Measurements from ENCODE around the gene FXN. TPM values are rescaled to one million over a fixed set of nuclear protein-coding genes. Genes with fewer than 3 reads are reported as not detected.

FXN gene
- total RNA-seq, 2 experiments from 2014 or later, result 6.9 to 36.1 TPM

DNA sequence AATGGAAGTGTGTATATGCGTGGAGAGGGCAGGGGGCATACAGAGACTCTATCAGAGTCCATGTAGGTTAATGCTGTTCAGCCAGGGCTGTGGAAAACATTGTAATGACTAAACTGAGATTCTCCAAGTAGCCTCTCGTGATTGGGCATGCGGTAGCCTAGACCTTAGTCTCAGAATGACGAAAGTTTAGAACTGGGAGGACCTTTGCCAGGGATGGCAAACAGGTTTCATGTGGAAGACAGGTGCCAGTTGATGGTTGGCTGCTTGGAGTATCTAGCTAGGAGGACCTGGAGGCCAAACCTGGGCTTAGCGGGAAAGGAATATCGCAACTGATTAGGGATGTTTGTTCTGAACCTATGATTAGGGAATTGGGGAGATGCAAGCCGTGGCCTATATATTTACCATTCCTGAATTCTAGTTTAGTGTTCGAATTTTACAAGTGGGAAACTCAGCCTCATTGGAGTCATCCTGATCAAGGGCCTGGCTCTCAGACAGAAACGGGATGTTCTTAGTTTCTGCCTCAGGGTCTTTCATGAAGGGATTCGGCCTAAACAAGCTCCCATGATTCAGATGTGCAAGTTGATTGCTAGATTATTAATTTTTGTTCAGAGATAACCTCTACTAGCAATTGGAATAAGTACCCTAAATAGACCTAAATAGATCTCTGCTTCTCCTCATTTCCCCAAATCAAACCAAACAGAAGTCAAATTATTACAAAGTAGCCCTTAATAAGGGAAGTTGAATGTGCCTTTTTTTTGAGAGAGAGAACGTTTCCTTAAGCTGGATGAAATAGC lies 111.7 kb downstream of the FXN start:
- no TSS peak for BruUV-seq (replicated peaks)
- no peaks in the 10 kb centered on the region for H3K36me3 ChIP-seq (ENCODE audit: insufficient read depth, low read length)
- H3K9me3 ChIP-seq (ENCODE audit: low read length), result no peaks in the 10 kb centered on the region
- peaks cover 2% of the 10 kb centered on the region for H3K4me1 ChIP-seq (ENCODE audit: insufficient read depth, low read length, poor library complexity, severe bottlenecking)
- POLR2A ChIA-PET, result interaction anchor here (0.7 kb wide), 1 partner anchor 172 kb away, joined by 3 read pairs; no protein-coding TSS in a partner anchor
- H3K4me2 ChIP-seq (ENCODE audit: low read length), result no peak overlapping the region
- H2AFZ ChIP-seq (ENCODE audit: low read length), result no peak overlapping the region
- intact Hi-C loops (cut with micrococcal nuclease; ENCODE audit: unreplicated experiment), result no loop called here
- no peaks in the 10 kb centered on the region for H4K20me1 ChIP-seq (ENCODE audit: insufficient read depth, low read length)
- no peaks in the 10 kb centered on the region for H3K9me2 ChIP-seq (ENCODE audit: insufficient read depth, low read length)
- H3K27ac ChIP-seq (ENCODE audit: low read depth, low read length, poor library complexity, severe bottlenecking), result no peak overlapping the region
- H3K4me3 ChIP-seq (ENCODE audit: low read depth, low read length, poor library complexity, severe bottlenecking), result no peak overlapping the region
- DNase-seq (ENCODE audit: low spot score), result no peak
- CTCF ChIA-PET (ENCODE audit: unreplicated experiment), result no interaction called here
- no peak for TF ChIP-seq EZH2phosphoT487 (IDR thresholded peaks at IDR 0.05; ENCODE audit: borderline replicate concordance, low read depth, low read length)
- TF ChIP-seq, protein P1, sequence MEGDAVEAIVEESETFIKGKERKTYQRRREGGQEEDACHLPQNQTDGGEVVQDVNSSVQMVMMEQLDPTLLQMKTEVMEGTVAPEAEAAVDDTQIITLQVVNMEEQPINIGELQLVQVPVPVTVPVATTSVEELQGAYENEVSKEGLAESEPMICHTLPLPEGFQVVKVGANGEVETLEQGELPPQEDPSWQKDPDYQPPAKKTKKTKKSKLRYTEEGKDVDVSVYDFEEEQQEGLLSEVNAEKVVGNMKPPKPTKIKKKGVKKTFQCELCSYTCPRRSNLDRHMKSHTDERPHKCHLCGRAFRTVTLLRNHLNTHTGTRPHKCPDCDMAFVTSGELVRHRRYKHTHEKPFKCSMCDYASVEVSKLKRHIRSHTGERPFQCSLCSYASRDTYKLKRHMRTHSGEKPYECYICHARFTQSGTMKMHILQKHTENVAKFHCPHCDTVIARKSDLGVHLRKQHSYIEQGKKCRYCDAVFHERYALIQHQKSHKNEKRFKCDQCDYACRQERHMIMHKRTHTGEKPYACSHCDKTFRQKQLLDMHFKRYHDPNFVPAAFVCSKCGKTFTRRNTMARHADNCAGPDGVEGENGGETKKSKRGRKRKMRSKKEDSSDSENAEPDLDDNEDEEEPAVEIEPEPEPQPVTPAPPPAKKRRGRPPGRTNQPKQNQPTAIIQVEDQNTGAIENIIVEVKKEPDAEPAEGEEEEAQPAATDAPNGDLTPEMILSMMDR (conservative IDR thresholded peaks at IDR 0.05; ENCODE audit: low read length), result no peak
- no peaks in the 10 kb centered on the region for H3K79me2 ChIP-seq (ENCODE audit: insufficient read depth, low read depth, low read length)

DNA sequence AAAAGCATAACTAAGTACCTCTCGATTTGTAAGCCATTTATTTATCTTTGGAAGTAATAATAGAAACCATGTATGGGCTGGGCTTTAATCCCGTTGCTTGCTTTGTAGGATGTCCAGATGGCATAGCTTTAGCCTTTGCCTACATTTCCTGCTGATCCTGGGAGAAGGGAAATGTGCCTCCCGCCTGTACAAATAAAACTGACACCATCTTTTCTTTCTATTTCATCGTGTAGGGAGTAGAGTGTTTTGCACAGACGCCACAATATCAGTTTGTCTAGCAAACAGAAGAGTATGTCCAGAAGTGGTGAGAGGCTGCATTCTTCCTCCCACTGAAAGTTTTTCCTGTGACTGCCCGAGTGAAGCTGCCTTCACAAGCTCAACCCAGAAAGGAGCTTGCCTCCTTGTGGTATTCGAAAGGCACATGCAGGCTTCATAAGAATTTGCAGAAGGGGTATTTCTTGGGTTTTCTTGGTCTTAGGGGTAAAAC lies 113.8 kb downstream of the FXN start:
- Histone ChIP-seq H3K4me2 (ENCODE audit: low read length) (no peak overlapping the region), H3K36me3 (ENCODE audit: insufficient read depth, low read length) (no peaks in the 10 kb centered on the region), H3K9me2 (ENCODE audit: insufficient read depth, low read length) (no peaks in the 10 kb centered on the region), H3K4me3 (ENCODE audit: low read depth, low read length, poor library complexity, severe bottlenecking) (no peak overlapping the region), H2AFZ (ENCODE audit: low read length) (no peak overlapping the region), H3K9me3 (ENCODE audit: low read length) (no peaks in the 10 kb centered on the region), H3K27ac (ENCODE audit: low read depth, low read length, poor library complexity, severe bottlenecking) (no peak overlapping the region), H3K79me2 (ENCODE audit: insufficient read depth, low read depth, low read length) (no peaks in the 10 kb centered on the region), H3K4me1 (ENCODE audit: insufficient read depth, low read length, poor library complexity, severe bottlenecking) (peaks cover 11% of the 10 kb centered on the region), H4K20me1 (ENCODE audit: insufficient read depth, low read length) (no peaks in the 10 kb centered on the region)
- no TSS peak for BruUV-seq (replicated peaks)
- intact Hi-C loops (cut with micrococcal nuclease; ENCODE audit: unreplicated experiment), result no loop called here
- no peak for DNase-seq (ENCODE audit: low spot score)
- TF ChIP-seq, protein P1 (conservative IDR thresholded peaks at IDR 0.05; ENCODE audit: low read length), result no peak
- TF ChIP-seq EZH2phosphoT487 (IDR thresholded peaks at IDR 0.05; ENCODE audit: borderline replicate concordance, low read depth, low read length), result no peak
- POLR2A ChIA-PET, result interaction anchor here (0.8 to 1.0 kb wide), 3 partner anchors 16 to 41 kb away, joined by 3 read pairs; no protein-coding TSS in a partner anchor
- CTCF ChIA-PET (ENCODE audit: unreplicated experiment), result no interaction called here

Small RNAs within 50 kb of the gene (small RNA-seq; reads per million reads assigned to genes)
- not detected for gene AL162730.1

Other genes starting within 250 kb of the FXN start
- not detected in 2 replicates for gene PRKACG, start 21.6 kb upstream of the FXN start, total RNA-seq (2014; rRNA removed; shearing (Covaris generic))
- not detected in 2 replicates for gene PRKACG, start 21.6 kb upstream of the FXN start, total RNA-seq (2022)
- gene TJP2, start 138.5 kb downstream of the FXN start, total RNA-seq (2014; rRNA removed; shearing (Covaris generic)), result 15.1 and 16.2 TPM in 2 replicates
- 18.0 and 24.5 TPM in 2 replicates for gene TJP2, start 138.5 kb downstream of the FXN start, total RNA-seq (2022)